ENCODE measurements around the gene NRDE2. TPM values are rescaled to one million over a fixed set of nuclear protein-coding genes. Genes with fewer than 3 reads are reported as not detected.

NRDE2 gene
- total RNA-seq, 4 donors from 2014 or later: 18.6 to 26.9 (median 21.0) TPM

- Histone ChIP-seq H3K9me3 (no peaks in the 10 kb centered on the region), H3K27ac (no peak overlapping the region), H3K27me3 (no peaks in the 10 kb centered on the region), H3K4me3 (no peak overlapping the region), H3K36me3 (peaks cover 0 to 32% (median 13%) of the 10 kb centered on the region in 4 donors), H3K4me1 (no peaks in the 10 kb centered on the region)
- 64 to 72% methylated on average over 4 of the region's 4 CpGs for WGBS, 2 donors (ENCODE audit: low coverage in 1 of 2)
- no peak for DNase-seq
- intact Hi-C loops (cut with DNase I; ENCODE audit: low total_unique reads) (no loop called here), in situ Hi-C loops (cut with MboI; ENCODE audit: low pct_ligation_motif_present in 1 of 4, low pct_unique_long_range_greater_than_20kb in 1 of 4, low sequenced_read_pairs in 3 of 4) (loop anchor here in 2 of 4 donors (25.0 kb wide), 1 partner anchor 369 kb away; no protein-coding TSS in a partner anchor)
- TF ChIP-seq CTCF (IDR thresholded peaks at IDR 0.05) (no peak), POLR2A (IDR thresholded peaks at IDR 0.05) (no peak), POLR2AphosphoS5 (IDR thresholded peaks at IDR 0.05) (no peak), EP300 (IDR thresholded peaks at IDR 0.05; ENCODE audit: low read depth) (no peak)
These were observed 13.7 kb downstream of the NRDE2 start for GRCh38 chr14:90318016-90318415.

DNA sequence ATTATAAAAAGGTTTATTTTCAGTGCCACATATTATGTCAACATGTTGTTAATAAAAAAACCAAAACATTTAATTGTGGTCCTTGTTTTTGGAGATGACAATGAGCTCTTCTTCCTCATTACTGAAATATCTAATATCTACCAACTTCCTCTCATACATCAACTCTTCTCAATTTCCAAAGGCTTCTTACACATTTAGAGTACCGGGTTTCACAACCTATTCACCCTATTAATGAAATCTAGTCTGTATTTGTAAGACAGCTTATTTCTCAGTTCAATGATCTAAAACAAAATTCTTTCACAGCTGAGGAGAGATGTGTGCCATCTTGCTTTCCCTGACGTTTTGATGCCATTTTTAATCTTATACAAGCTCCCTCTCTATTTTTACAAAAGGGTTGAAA lies 14.5 kb downstream of the NRDE2 start:
- intact Hi-C loops (cut with DNase I; ENCODE audit: low total_unique reads): no loop called here
- Histone ChIP-seq H3K27me3 (no peaks in the 10 kb centered on the region), H3K4me1 (no peaks in the 10 kb centered on the region), H3K36me3 (peaks cover 0 to 32% (median 13%) of the 10 kb centered on the region in 4 donors), H3K27ac (no peak overlapping the region), H3K4me3 (no peak overlapping the region), H3K9me3 (no peaks in the 10 kb centered on the region)
- 90% methylated on average over 2 of the region's 2 CpGs for WGBS, 2 donors (ENCODE audit: low coverage in 1 of 2)
- in situ Hi-C loops (cut with MboI; ENCODE audit: low pct_ligation_motif_present in 1 of 4, low pct_unique_long_range_greater_than_20kb in 1 of 4, low sequenced_read_pairs in 3 of 4): loop anchor here in 2 of 4 donors (25.0 kb wide), 1 partner anchor 370 kb away; no protein-coding TSS in a partner anchor
- no peak for TF ChIP-seq POLR2AphosphoS5 (IDR thresholded peaks at IDR 0.05)
- TF ChIP-seq POLR2A (IDR thresholded peaks at IDR 0.05): no peak
- TF ChIP-seq CTCF (IDR thresholded peaks at IDR 0.05): no peak
- no peak for TF ChIP-seq EP300 (IDR thresholded peaks at IDR 0.05; ENCODE audit: low read depth)
- DNase-seq: no peak

DNA sequence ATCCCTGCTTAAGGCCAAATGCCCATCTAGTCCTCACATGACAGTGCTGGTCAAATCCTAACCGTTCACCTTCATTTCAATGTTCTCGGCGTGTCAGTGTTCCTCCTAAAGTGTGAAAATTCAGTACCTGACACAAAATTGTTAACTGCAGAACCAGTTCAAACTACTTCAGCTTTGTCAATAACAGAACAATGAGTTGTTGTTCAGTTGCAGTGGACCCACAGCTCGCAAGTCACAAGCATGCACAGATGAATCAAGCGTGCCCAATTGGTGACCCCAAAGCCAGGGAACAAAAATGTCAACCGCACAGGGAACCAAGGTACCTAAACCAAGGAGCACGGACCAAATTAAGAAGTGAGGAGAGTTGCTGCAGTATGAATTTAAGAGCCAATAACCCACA lies 23.2 kb downstream of the NRDE2 start:
- intact Hi-C loops (cut with DNase I; ENCODE audit: low total_unique reads) (loop anchor here (10.0 kb wide), 2 partner anchors 216 to 396 kb away; no protein-coding TSS in a partner anchor), in situ Hi-C loops (cut with MboI; ENCODE audit: low pct_ligation_motif_present in 1 of 4, low pct_unique_long_range_greater_than_20kb in 1 of 4, low sequenced_read_pairs in 3 of 4) (loop anchor here in 3 of 4 donors (10.0 to 25.0 kb wide), 2 partner anchors 379 to 456 kb away; no protein-coding TSS in a partner anchor)
- TF ChIP-seq EP300 (IDR thresholded peaks at IDR 0.05; ENCODE audit: low read depth) (no peak), POLR2A (IDR thresholded peaks at IDR 0.05) (no peak)
- Histone ChIP-seq H3K27ac (no peak overlapping the region), H3K9me3 (no peaks in the 10 kb centered on the region), H3K4me3 (no peak overlapping the region), H3K27me3 (no peaks in the 10 kb centered on the region), H3K4me1 (peaks cover 0 to 5% (median 0%) of the 10 kb centered on the region in 4 donors), H3K36me3 (peaks cover 0 to 20% (median 9%) of the 10 kb centered on the region in 4 donors)
- DNase-seq: no peak
- 95 to 96% methylated on average over 3 to 7 of the region's 7 CpGs for WGBS, 2 donors (ENCODE audit: low coverage in 1 of 2)

GRCh38 chr14:90305176-90305601 lies 26.6 kb downstream of the NRDE2 start:
- WGBS, 2 donors (ENCODE audit: low coverage in 1 of 2): 82 to 84% methylated on average over 4 of the region's 4 CpGs
- no peak for DNase-seq
- H3K9me3 ChIP-seq: no peaks in the 10 kb centered on the region
- H3K4me1 ChIP-seq: peaks cover 4 to 25% (median 13%) of the 10 kb centered on the region in 4 donors
- no peak overlapping the region for H3K27ac ChIP-seq
- in situ Hi-C loops (cut with MboI; ENCODE audit: low pct_ligation_motif_present in 1 of 4, low pct_unique_long_range_greater_than_20kb in 1 of 4, low sequenced_read_pairs in 3 of 4) (loop anchor here in 3 of 4 donors (10.0 to 25.0 kb wide), 2 partner anchors 382 to 460 kb away; no protein-coding TSS in a partner anchor), intact Hi-C loops (cut with DNase I; ENCODE audit: low total_unique reads) (loop anchor here (10.0 kb wide), 2 partner anchors 220 to 400 kb away; no protein-coding TSS in a partner anchor)
- H3K36me3 ChIP-seq: peaks cover 0 to 6% (median under 1%) of the 10 kb centered on the region in 4 donors
- no peak for TF ChIP-seq EP300 (IDR thresholded peaks at IDR 0.05; ENCODE audit: low read depth)
- no peak for TF ChIP-seq POLR2AphosphoS5 (IDR thresholded peaks at IDR 0.05)
- no peak for TF ChIP-seq CTCF (IDR thresholded peaks at IDR 0.05)
- no peak for TF ChIP-seq POLR2A (IDR thresholded peaks at IDR 0.05)
- no peaks in the 10 kb centered on the region for H3K27me3 ChIP-seq
- H3K4me3 ChIP-seq: no peak overlapping the region

Data from transverse colon (tissue), 4 donors.